MG63 (cell line): ENCODE measurements around the gene VMO1. TPM values are rescaled to one million over a fixed set of nuclear protein-coding genes. Genes with fewer than 3 reads are reported as not detected.

Source experiments
- DNase-seq: peaks from one replicate; pipeline ENCODE4 v3.0.0-alpha.2; 2020
- H3K27me3 ChIP-seq: fragments of 250-450 bp; sonication (Bioruptor Pico); 2 replicates; pipeline ENCODE4 v1.5.1; 2020; ENCODE audit warnings: mild to moderate bottlenecking, moderate library complexity
- H3K36me3 ChIP-seq: fragments of 250-450 bp; sonication (Bioruptor Pico); 2 replicates; pipeline ENCODE4 v1.5.1; 2020; ENCODE audit warnings: mild to moderate bottlenecking, moderate library complexity
- H3K4me3 ChIP-seq: fragments of 250-450 bp; sonication (Bioruptor Pico); 2 replicates; pipeline ENCODE4 v1.5.1; 2020; ENCODE audit warnings: mild to moderate bottlenecking, moderate library complexity
- H3K9me3 ChIP-seq: fragments of 250-450 bp; sonication (Bioruptor Pico); 2 replicates; pipeline ENCODE4 v1.5.1; 2020; ENCODE audit warnings: mild to moderate bottlenecking, moderate library complexity
- total RNA-seq: library from RNA; depleted of rRNA; stranded (reverse); fragments of >200 nt; shearing (Covaris generic); gene quantifications from 2 replicates; pipeline ENCODE4 v1.2.3, GENCODE V29; 2014; ENCODE audit warnings: low replicate concordance

The VMO1 gene
- total RNA-seq, 1 experiment from 2014 or later, result not detected

GRCh38 chr17:4777969-4778760 lies 8.0 kb downstream of the VMO1 start:
- Histone ChIP-seq H3K4me3 (no peak overlapping the region), H3K9me3 (no peaks in the 10 kb centered on the region), H3K36me3 (no peaks in the 10 kb centered on the region), H3K27me3 (no peaks in the 10 kb centered on the region)
- DNase-seq, result no peak

- no peaks in the 10 kb centered on the region for H3K27me3 ChIP-seq
- H3K9me3 ChIP-seq, result no peaks in the 10 kb centered on the region
- H3K4me3 ChIP-seq, result no peak overlapping the region
- DNase-seq, result no peak
- no peaks in the 10 kb centered on the region for H3K36me3 ChIP-seq
Observed at GRCh38 chr17:4772235-4772613, 13.9 kb downstream of the VMO1 start.

GRCh38 chr17:4771519-4772234 lies 14.5 kb downstream of the VMO1 start, which contains the start of gene TM4SF5:
TSS of gene TM4SF5 (plus strand) at chr17:4771886. CDS start at chr17:4771923, 37 bp downstream.
- DNase-seq, result no peak
- Histone ChIP-seq H3K27me3 (no peaks in the 10 kb centered on the region), H3K4me3 (no peak within 1 kb of the TSS), H3K9me3 (no peaks in the 10 kb centered on the region), H3K36me3 (no peaks in the 10 kb centered on the region)

- Histone ChIP-seq H3K9me3 (no peaks in the 10 kb centered on the region), H3K36me3 (no peaks in the 10 kb centered on the region), H3K4me3 (no peak overlapping the region), H3K27me3 (no peaks in the 10 kb centered on the region)
- DNase-seq, result no peak
Observed at GRCh38 chr17:4769628-4770027, 16.5 kb downstream of the VMO1 start.

GRCh38 chr17:4768298-4768697 lies 17.9 kb downstream of the VMO1 start:
- no peak for DNase-seq
- Histone ChIP-seq H3K9me3 (no peaks in the 10 kb centered on the region), H3K27me3 (no peaks in the 10 kb centered on the region), H3K36me3 (no peaks in the 10 kb centered on the region), H3K4me3 (no peak overlapping the region)

- H3K4me3 ChIP-seq, result no peak overlapping the region
- no peak for DNase-seq
- no peaks in the 10 kb centered on the region for H3K9me3 ChIP-seq
- no peaks in the 10 kb centered on the region for H3K36me3 ChIP-seq
- no peaks in the 10 kb centered on the region for H3K27me3 ChIP-seq
Observed at GRCh38 chr17:4766723-4767122, 19.4 kb downstream of the VMO1 start.

- H3K27me3 ChIP-seq, result no peaks in the 10 kb centered on the region
- no peak overlapping the region for H3K4me3 ChIP-seq
- no peak for DNase-seq
- no peaks in the 10 kb centered on the region for H3K36me3 ChIP-seq
- no peaks in the 10 kb centered on the region for H3K9me3 ChIP-seq
Observed at GRCh38 chr17:4766201-4766600, 20.0 kb downstream of the VMO1 start.

- Histone ChIP-seq H3K27me3 (no peaks in the 10 kb centered on the region), H3K9me3 (no peaks in the 10 kb centered on the region), H3K4me3 (no peak overlapping the region), H3K36me3 (no peaks in the 10 kb centered on the region)
- DNase-seq, result no peak
Observed at GRCh38 chr17:4764595-4764994, 21.6 kb downstream of the VMO1 start.

- no peaks in the 10 kb centered on the region for H3K36me3 ChIP-seq
- no peaks in the 10 kb centered on the region for H3K9me3 ChIP-seq
- H3K27me3 ChIP-seq, result peaks cover 4% of the 10 kb centered on the region; the same call in 1 of the 2 replicates
- DNase-seq, result no peak
- H3K4me3 ChIP-seq, result no peak overlapping the region
Observed at GRCh38 chr17:4759776-4760236, 26.4 kb downstream of the VMO1 start.

GRCh38 chr17:4753392-4753791 lies 32.8 kb downstream of the VMO1 start:
- no peak overlapping the region for H3K4me3 ChIP-seq
- peaks cover 15% of the 10 kb centered on the region for H3K27me3 ChIP-seq
- H3K36me3 ChIP-seq, result no peaks in the 10 kb centered on the region
- no peak for DNase-seq
- no peaks in the 10 kb centered on the region for H3K9me3 ChIP-seq

GRCh38 chr17:4751932-4752331 lies 34.2 kb downstream of the VMO1 start:
- no peak overlapping the region for H3K4me3 ChIP-seq
- DNase-seq, result no peak
- no peaks in the 10 kb centered on the region for H3K36me3 ChIP-seq
- no peaks in the 10 kb centered on the region for H3K9me3 ChIP-seq
- H3K27me3 ChIP-seq, result peaks cover 15% of the 10 kb centered on the region

GRCh38 chr17:4750606-4751005 lies 35.6 kb downstream of the VMO1 start:
- Histone ChIP-seq H3K36me3 (no peaks in the 10 kb centered on the region), H3K9me3 (no peaks in the 10 kb centered on the region), H3K27me3 (peaks cover 15% of the 10 kb centered on the region), H3K4me3 (no peak overlapping the region)
- DNase-seq, result no peak

- Histone ChIP-seq H3K36me3 (no peaks in the 10 kb centered on the region), H3K27me3 (peaks cover 6% of the 10 kb centered on the region), H3K9me3 (no peaks in the 10 kb centered on the region), H3K4me3 (no peak overlapping the region)
- no peak for DNase-seq
Observed at GRCh38 chr17:4748686-4749085, 37.5 kb downstream of the VMO1 start.

GRCh38 chr17:4747847-4748246 lies 38.3 kb downstream of the VMO1 start:
- Histone ChIP-seq H3K4me3 (no peak overlapping the region), H3K27me3 (peaks cover 6% of the 10 kb centered on the region), H3K36me3 (no peaks in the 10 kb centered on the region), H3K9me3 (no peaks in the 10 kb centered on the region)
- DNase-seq, result no peak

- Histone ChIP-seq H3K36me3 (no peaks in the 10 kb centered on the region), H3K9me3 (no peaks in the 10 kb centered on the region), H3K27me3 (no peaks in the 10 kb centered on the region), H3K4me3 (no peak overlapping the region)
- DNase-seq, result no peak
Observed at GRCh38 chr17:4744999-4745969, 40.9 kb downstream of the VMO1 start.

- Histone ChIP-seq H3K27me3 (no peaks in the 10 kb centered on the region), H3K9me3 (no peaks in the 10 kb centered on the region), H3K36me3 (no peaks in the 10 kb centered on the region), H3K4me3 (no peak overlapping the region)
- DNase-seq, result no peak
Observed at GRCh38 chr17:4743898-4744297, 42.3 kb downstream of the VMO1 start.

GRCh38 chr17:4743216-4743615 lies 42.9 kb downstream of the VMO1 start:
- Histone ChIP-seq H3K4me3 (no peak overlapping the region), H3K36me3 (no peaks in the 10 kb centered on the region), H3K27me3 (no peaks in the 10 kb centered on the region), H3K9me3 (no peaks in the 10 kb centered on the region)
- DNase-seq, result no peak
